HEK293T (cell line): Measurements from ENCODE around the gene TRPC4AP.

Experiments
- BHLHE40 ChIP-seq: fragments of 450-650 bp; IDR thresholded peaks from 2 replicates; pipeline ENCODE4 v1.6.1; 2016; ENCODE audit warnings: mild to moderate bottlenecking, moderate library complexity, borderline replicate concordance
- ELF4 ChIP-seq: fragments of 450-650 bp; IDR thresholded peaks from 2 replicates; pipeline ENCODE4 v1.6.1; 2017; ENCODE audit warnings: antibody characterized with exemption
- FOXA1 ChIP-seq: fragments of 450-650 bp; IDR thresholded peaks from 2 replicates; pipeline ENCODE4 v1.6.1; 2016; ENCODE audit warnings: mild to moderate bottlenecking
- FOXK2 ChIP-seq: fragments of 450-650 bp; IDR thresholded peaks from 2 replicates; pipeline ENCODE4 v1.6.1; 2016; ENCODE audit warnings: mild to moderate bottlenecking
- FOXM1 ChIP-seq: fragments of 450-650 bp; IDR thresholded peaks from 2 replicates; pipeline ENCODE4 v1.6.1; 2017; ENCODE audit warnings: mild to moderate bottlenecking, borderline replicate concordance
- HDGF ChIP-seq: fragments of 450-650 bp; IDR thresholded peaks from 2 replicates; pipeline ENCODE4 v1.6.1; 2017; ENCODE audit warnings: antibody characterized with exemption, borderline replicate concordance
- SP1 ChIP-seq: fragments of 450-650 bp; IDR thresholded peaks from 2 replicates; pipeline ENCODE4 v1.6.1; 2017
- SUZ12 ChIP-seq: fragments of 450-650 bp; IDR thresholded peaks from 2 replicates; pipeline ENCODE4 v1.6.1; 2016; ENCODE audit warnings: mild to moderate bottlenecking
- TARDBP ChIP-seq: fragments of 450-650 bp; IDR thresholded peaks from 2 replicates; pipeline ENCODE4 v1.6.1; 2016

GRCh38 chr20:35091816-35092523 is 637 bp downstream of the TRPC4AP start:
- no peak for TF ChIP-seq FOXM1
- no peak for TF ChIP-seq SP1
- TF ChIP-seq ELF4, result no peak
- TF ChIP-seq FOXK2, result no peak
- no peak for TF ChIP-seq HDGF
- TF ChIP-seq TARDBP, result no peak
- TF ChIP-seq SUZ12, result no peak
- TF ChIP-seq FOXA1, result no peak
- no peak for TF ChIP-seq BHLHE40
